Right lobe of liver (tissue), 4 donors: ENCODE results near the gene NOB1.

ENCODE experiments used
- CTCF ChIP-seq, 4 donors: fragments of 200-600 bp in 3 of 4; fragments of 450-650 bp in 1 of 4; IDR thresholded peaks; one replicate each; pipeline versions ENCODE4 v1.5.1 to v1.8.0; 2016 to 2022; ENCODE audit warnings: antibody characterized with exemption in 4 of 4, mild to moderate bottlenecking in 2 of 4
- POLR2A ChIP-seq: fragments of 450-650 bp; IDR thresholded peaks from one replicate; pipeline ENCODE4 v1.6.1; 2017; ENCODE audit warnings: antibody characterized with exemption, mild to moderate bottlenecking
- donor health status: DM: no; HTN: no; CAD: no.
- donor health status: DM: no; HTN: no; CAD: no.
- donor health status: DM: no; HTN: yes; CAD: no.

GRCh38 chr16:69779724-69780123 lies 25.0 kb upstream of the NOB1 start:
- TF ChIP-seq CTCF (IDR thresholded peaks at IDR 0.05) (no peak), POLR2A (no peak)
